Esophagus squamous epithelium (tissue), 5 donors: ENCODE measurements around the gene MESD. TPM values are rescaled to one million over a fixed set of nuclear protein-coding genes. Genes with fewer than 3 reads are reported as not detected.

ENCODE experiments used
- DNase-seq: peaks from one replicate; lab custom pipeline; 2025; lab: John Stamatoyannopoulos, UW
- H3K27ac ChIP-seq, 4 donors: fragments of 200-600 bp; sonication (generic); one replicate each; pipeline ENCODE4 v1.5.1; 2016 to 2019; ENCODE audit warnings: mild to moderate bottlenecking in 1 of 4
- H3K27me3 ChIP-seq, 4 donors: fragments of 200-600 bp; sonication (generic); 1 replicate in 3 of 4; 2 replicates in 1 of 4; pipeline versions ENCODE4 v1.5.1 to v1.6.0; 2017 to 2021; ENCODE audit warnings: antibody characterized with exemption in 1 of 4
- H3K36me3 ChIP-seq, 3 donors: fragments of 200-600 bp; sonication (generic); one replicate each; pipeline ENCODE4 v1.5.1; 2016 to 2019
- H3K4me1 ChIP-seq, 3 donors: fragments of 200-600 bp; sonication (generic); one replicate each; pipeline ENCODE4 v1.5.1; 2017 to 2019
- H3K4me3 ChIP-seq, 4 donors: fragments of 200-600 bp; sonication (generic); 1 replicate in 3 of 4; 2 replicates in 1 of 4; pipeline ENCODE4 v1.5.1; 2016 to 2019; ENCODE audit warnings: mild to moderate bottlenecking in 2 of 4, moderate library complexity in 1 of 4
- H3K9me3 ChIP-seq, 3 donors: fragments of 200-600 bp; sonication (generic); one replicate each; pipeline ENCODE4 v1.5.1; 2016 to 2019
- POLR2A ChIP-seq, 4 donors: fragments of 450-650 bp; IDR thresholded peaks; one replicate each; pipeline ENCODE4 v1.6.1; 2017; ENCODE audit warnings: antibody characterized with exemption in 4 of 4, mild to moderate bottlenecking in 4 of 4, moderate library complexity in 3 of 4
- WGBS, 2 donors: methylation state at CpG; one replicate each; pipeline ENCODE4 v1.1.5; 2018; 5-methylcytosine and 5-hydroxymethylcytosine counted together
- intact Hi-C: fragments of 100-400 bp; cut with DNase I; formaldehyde crosslinking; loops from one replicate; pipeline ENCODE4 v1.15.0; 2022
- total RNA-seq, 4 donors: library from RNA; depleted of rRNA; stranded (reverse); fragments of >200 nt; gene quantifications; one replicate each; pipeline ENCODE4 v1.1.0, GENCODE V29; 2016
- TF ChIP-seq, protein P1 (sequence below), 6 experiments: fragments of 450-650 bp in 4 of 6; fragments of 200-600 bp in 2 of 6; sonication (generic) in 2 of 6; IDR thresholded peaks; one replicate each; pipeline ENCODE4 v1.5.1; 2016 to 2019; ENCODE audit warnings: antibody characterized with exemption in 6 of 6, mild to moderate bottlenecking in 4 of 6, moderate library complexity in 4 of 6
- donor health status: DM: yes; HTN: yes; CAD: no.

The MESD gene
- total RNA-seq, 4 donors from 2014 or later, result 13.8 to 25.4 (median 19.1) TPM

GRCh38 chr15:80988148-80988796 lies 1.3 kb downstream of the MESD start:
- TF ChIP-seq, protein P1, sequence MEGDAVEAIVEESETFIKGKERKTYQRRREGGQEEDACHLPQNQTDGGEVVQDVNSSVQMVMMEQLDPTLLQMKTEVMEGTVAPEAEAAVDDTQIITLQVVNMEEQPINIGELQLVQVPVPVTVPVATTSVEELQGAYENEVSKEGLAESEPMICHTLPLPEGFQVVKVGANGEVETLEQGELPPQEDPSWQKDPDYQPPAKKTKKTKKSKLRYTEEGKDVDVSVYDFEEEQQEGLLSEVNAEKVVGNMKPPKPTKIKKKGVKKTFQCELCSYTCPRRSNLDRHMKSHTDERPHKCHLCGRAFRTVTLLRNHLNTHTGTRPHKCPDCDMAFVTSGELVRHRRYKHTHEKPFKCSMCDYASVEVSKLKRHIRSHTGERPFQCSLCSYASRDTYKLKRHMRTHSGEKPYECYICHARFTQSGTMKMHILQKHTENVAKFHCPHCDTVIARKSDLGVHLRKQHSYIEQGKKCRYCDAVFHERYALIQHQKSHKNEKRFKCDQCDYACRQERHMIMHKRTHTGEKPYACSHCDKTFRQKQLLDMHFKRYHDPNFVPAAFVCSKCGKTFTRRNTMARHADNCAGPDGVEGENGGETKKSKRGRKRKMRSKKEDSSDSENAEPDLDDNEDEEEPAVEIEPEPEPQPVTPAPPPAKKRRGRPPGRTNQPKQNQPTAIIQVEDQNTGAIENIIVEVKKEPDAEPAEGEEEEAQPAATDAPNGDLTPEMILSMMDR (IDR thresholded peaks at IDR 0.05), result no peak
- no peak for TF ChIP-seq POLR2A (IDR thresholded peaks at IDR 0.05)
- intact Hi-C loops, result no loop called here
- Histone ChIP-seq H3K36me3 (peaks cover 0 to 6% (median 0%) of the 10 kb centered on the region in 3 donors), H3K27me3 (no peaks in the 10 kb centered on the region), H3K4me1 (peaks cover 24 to 79% (median 41%) of the 10 kb centered on the region in 3 donors), H3K9me3 (no peaks in the 10 kb centered on the region), H3K4me3 (peak overlapping the region; percentile 62 to 91 (median 76)), H3K27ac (peak overlapping the region in 3 of 4 donors; percentile 91 to 94 (median 91))
- no peak for DNase-seq
- 40 to 49% methylated on average over 8 of the region's 8 CpGs for WGBS, 2 donors

GRCh38 chr15:80986487-80986886 lies 3.1 kb downstream of the MESD start:
- no peak for DNase-seq
- H3K27ac ChIP-seq, result no peak overlapping the region
- 92 to 94% methylated on average over 1 of the region's 1 CpG for WGBS, 2 donors
- H3K27me3 ChIP-seq, result no peaks in the 10 kb centered on the region
- H3K9me3 ChIP-seq, result no peaks in the 10 kb centered on the region
- H3K36me3 ChIP-seq, result peaks cover 0 to 24% (median 0%) of the 10 kb centered on the region in 3 donors
- TF ChIP-seq, protein P1 (IDR thresholded peaks at IDR 0.05), result no peak
- no peak for TF ChIP-seq POLR2A (IDR thresholded peaks at IDR 0.05)
- H3K4me3 ChIP-seq, result no peak overlapping the region
- H3K4me1 ChIP-seq, result peaks cover 24 to 66% (median 36%) of the 10 kb centered on the region in 3 donors
- intact Hi-C loops, result no loop called here

DNA sequence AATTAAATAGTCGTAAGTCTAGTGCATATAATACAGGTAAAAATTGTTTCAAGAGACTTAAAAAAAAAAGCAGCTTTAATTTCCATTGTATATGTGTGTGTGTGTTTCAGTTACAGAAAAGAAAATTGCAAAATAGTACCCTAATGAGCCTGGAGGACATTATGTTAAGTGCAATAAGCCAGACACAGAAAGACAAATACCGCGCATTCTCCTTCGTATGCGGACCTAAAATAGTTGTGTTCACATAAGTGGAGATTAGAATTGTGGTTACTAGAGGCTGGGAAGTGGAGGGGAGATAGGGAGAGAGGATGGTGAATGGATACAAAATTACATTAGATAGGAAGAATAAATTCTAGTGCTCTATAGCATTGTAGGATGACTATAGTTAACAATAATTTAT lies 3.6 kb downstream of the MESD start:
- H3K4me1 ChIP-seq, result peaks cover 20 to 61% (median 31%) of the 10 kb centered on the region in 3 donors
- no peak overlapping the region for H3K4me3 ChIP-seq

GRCh38 chr15:80984856-80985255 lies 4.8 kb downstream of the MESD start:
- intact Hi-C loops, result no loop called here
- Histone ChIP-seq H3K27ac (peak overlapping the region; percentile 21 to 74 (median 41)), H3K27me3 (no peaks in the 10 kb centered on the region), H3K9me3 (no peaks in the 10 kb centered on the region), H3K4me3 (no peak overlapping the region), H3K36me3 (peaks cover 0 to 40% (median 6%) of the 10 kb centered on the region in 3 donors), H3K4me1 (peaks cover 13 to 51% (median 24%) of the 10 kb centered on the region in 3 donors)
- DNase-seq, result no peak
- WGBS, 2 donors, result 34 to 36% methylated on average over 9 of the region's 9 CpGs
- TF ChIP-seq, protein P1 (IDR thresholded peaks at IDR 0.05), result no peak
- no peak for TF ChIP-seq POLR2A (IDR thresholded peaks at IDR 0.05)

More for the DNA sequence above, 3.6 kb downstream of the MESD start:
- no peak for TF ChIP-seq POLR2A (IDR thresholded peaks at IDR 0.05)
- TF ChIP-seq, protein P1 (IDR thresholded peaks at IDR 0.05), result no peak
- Histone ChIP-seq H3K36me3 (peaks cover 0 to 29% (median 2%) of the 10 kb centered on the region in 3 donors), H3K9me3 (no peaks in the 10 kb centered on the region), H3K27ac (no peak overlapping the region), H3K27me3 (no peaks in the 10 kb centered on the region)
- intact Hi-C loops, result no loop called here
- 80 to 95% methylated on average over 5 of the region's 5 CpGs for WGBS, 2 donors
- DNase-seq, result no peak

- Histone ChIP-seq H3K4me1 (peaks cover 8 to 42% (median 13%) of the 10 kb centered on the region in 3 donors), H3K27me3 (no peaks in the 10 kb centered on the region), H3K4me3 (no peak overlapping the region), H3K36me3 (peaks cover 0 to 60% (median 6%) of the 10 kb centered on the region in 3 donors), H3K27ac (no peak overlapping the region), H3K9me3 (no peaks in the 10 kb centered on the region)
- 71 to 78% methylated on average over 5 of the region's 5 CpGs for WGBS, 2 donors
- no peak for DNase-seq
- intact Hi-C loops, result no loop called here
- TF ChIP-seq POLR2A (IDR thresholded peaks at IDR 0.05), result no peak
- TF ChIP-seq, protein P1 (IDR thresholded peaks at IDR 0.05), result no peak
Observed at GRCh38 chr15:80982839-80983238, 6.8 kb downstream of the MESD start.
